Type B pancreatic cell (in vitro differentiated cells): ENCODE measurements around the gene PPM1L. TPM values are rescaled to one million over a fixed set of nuclear protein-coding genes. Genes with fewer than 3 reads are reported as not detected.

ENCODE experiments used
- DNase-seq: peaks from one replicate; pipeline ENCODE4 v3.0.0; 2021; ENCODE audit warnings: mixed read lengths; ENCODE audit not compliant: unreplicated experiment; ENCODE audit errors: extremely low spot score
- H3K27ac Mint-ChIP-seq: 2 replicates; pipeline ENCODE4 v1.8.0; 2021; ENCODE audit warnings: mild to moderate bottlenecking, mixed read lengths
- H3K27me3 Mint-ChIP-seq: 2 replicates; pipeline ENCODE4 v1.8.0; 2021; ENCODE audit warnings: mixed read lengths
- H3K36me3 Mint-ChIP-seq: 2 replicates; pipeline ENCODE4 v1.8.0; 2021; ENCODE audit warnings: mixed read lengths
- H3K4me1 Mint-ChIP-seq: one replicate; pipeline ENCODE4 v1.8.0; 2021; ENCODE audit warnings: mixed read lengths; ENCODE audit not compliant: unreplicated experiment
- H3K4me3 Mint-ChIP-seq: 2 replicates; pipeline ENCODE4 v1.8.0; 2021; ENCODE audit warnings: mild to moderate bottlenecking, mixed read lengths
- H3K9me3 Mint-ChIP-seq: 2 replicates; pipeline ENCODE4 v1.8.0; 2021; ENCODE audit warnings: mixed read lengths
- total RNA-seq: library from RNA; stranded (reverse); gene quantifications from 2 replicates; pipeline ENCODE4 v1.2.1, GENCODE V29; 2021; ENCODE audit warnings: low replicate concordance
- TF ChIP-seq, protein P1 (sequence below): fragments of 200-600 bp; sonication (generic); conservative IDR thresholded peaks from 2 replicates; pipeline ENCODE4 v1.5.0; 2021; ENCODE audit warnings: antibody characterized with exemption, mild to moderate bottlenecking

Gene PPM1L
- total RNA-seq, 1 donor from 2014 or later = 29.4 TPM

DNA sequence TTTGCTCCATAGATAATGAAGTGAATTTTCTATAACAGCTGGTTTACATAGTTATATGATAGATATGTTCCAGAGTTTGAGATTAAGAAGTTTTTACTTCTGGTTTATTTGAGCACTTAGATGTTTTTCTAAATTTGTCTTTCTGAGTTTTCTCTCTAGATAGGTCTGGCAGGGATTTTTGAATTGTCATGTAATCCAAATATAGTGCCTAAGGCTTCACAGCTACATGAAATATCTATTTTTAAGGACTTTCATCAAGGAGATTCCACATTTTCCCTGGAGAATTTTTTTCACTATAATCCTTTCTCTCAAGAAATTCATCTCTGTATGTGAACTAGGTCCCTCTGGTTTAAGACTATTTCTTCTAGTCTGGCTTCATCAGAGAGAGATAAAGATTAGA lies 12.0 kb downstream of the PPM1L start:
- TF ChIP-seq, protein P1, sequence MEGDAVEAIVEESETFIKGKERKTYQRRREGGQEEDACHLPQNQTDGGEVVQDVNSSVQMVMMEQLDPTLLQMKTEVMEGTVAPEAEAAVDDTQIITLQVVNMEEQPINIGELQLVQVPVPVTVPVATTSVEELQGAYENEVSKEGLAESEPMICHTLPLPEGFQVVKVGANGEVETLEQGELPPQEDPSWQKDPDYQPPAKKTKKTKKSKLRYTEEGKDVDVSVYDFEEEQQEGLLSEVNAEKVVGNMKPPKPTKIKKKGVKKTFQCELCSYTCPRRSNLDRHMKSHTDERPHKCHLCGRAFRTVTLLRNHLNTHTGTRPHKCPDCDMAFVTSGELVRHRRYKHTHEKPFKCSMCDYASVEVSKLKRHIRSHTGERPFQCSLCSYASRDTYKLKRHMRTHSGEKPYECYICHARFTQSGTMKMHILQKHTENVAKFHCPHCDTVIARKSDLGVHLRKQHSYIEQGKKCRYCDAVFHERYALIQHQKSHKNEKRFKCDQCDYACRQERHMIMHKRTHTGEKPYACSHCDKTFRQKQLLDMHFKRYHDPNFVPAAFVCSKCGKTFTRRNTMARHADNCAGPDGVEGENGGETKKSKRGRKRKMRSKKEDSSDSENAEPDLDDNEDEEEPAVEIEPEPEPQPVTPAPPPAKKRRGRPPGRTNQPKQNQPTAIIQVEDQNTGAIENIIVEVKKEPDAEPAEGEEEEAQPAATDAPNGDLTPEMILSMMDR = no peak
- Mint-ChIP-seq H3K27me3 (no peaks in the 10 kb centered on the region), H3K4me1 (peaks cover 5% of the 10 kb centered on the region), H3K36me3 (peaks cover 9% of the 10 kb centered on the region), H3K27ac (no peak overlapping the region), H3K9me3 (no peaks in the 10 kb centered on the region), H3K4me3 (no peak overlapping the region)
- no peak for DNase-seq

DNA sequence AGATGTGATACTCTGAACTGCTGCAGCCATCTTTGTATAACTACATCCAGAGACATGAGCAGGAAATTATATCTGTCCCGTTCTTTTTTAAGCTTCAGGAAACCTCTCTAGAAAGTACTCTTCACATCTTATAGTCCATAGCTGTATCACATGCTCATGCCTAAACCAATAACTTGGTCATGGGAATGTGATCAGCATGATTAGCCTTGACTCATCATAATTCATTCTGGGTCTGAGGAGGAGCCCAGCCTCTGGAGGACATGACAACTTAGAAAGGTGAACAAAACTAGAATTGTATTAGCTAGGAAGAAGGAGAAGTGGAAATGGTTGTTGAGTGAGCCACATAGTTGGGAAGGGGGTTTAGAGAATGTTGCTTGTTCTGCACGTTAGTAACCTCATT lies 12.9 kb downstream of the PPM1L start:
- Mint-ChIP-seq H3K4me3 (no peak overlapping the region), H3K4me1 (peaks cover 5% of the 10 kb centered on the region), H3K36me3 (peaks cover 5% of the 10 kb centered on the region), H3K9me3 (no peaks in the 10 kb centered on the region), H3K27me3 (no peaks in the 10 kb centered on the region), H3K27ac (no peak overlapping the region)
- TF ChIP-seq, protein P1 = no peak
- no peak for DNase-seq

GRCh38 chr3:160771811-160772459 lies 15.9 kb downstream of the PPM1L start:
- Mint-ChIP-seq H3K27me3 (no peaks in the 10 kb centered on the region), H3K27ac (no peak overlapping the region), H3K4me1 (peaks cover 5% of the 10 kb centered on the region), H3K36me3 (no peaks in the 10 kb centered on the region), H3K9me3 (no peaks in the 10 kb centered on the region), H3K4me3 (no peak overlapping the region)
- no peak for DNase-seq
- TF ChIP-seq, protein P1 = no peak

GRCh38 chr3:160773722-160774121 lies 17.7 kb downstream of the PPM1L start:
- DNase-seq = no peak
- H3K4me3 Mint-ChIP-seq = no peak overlapping the region
- H3K9me3 Mint-ChIP-seq = no peaks in the 10 kb centered on the region
- TF ChIP-seq, protein P1 = no peak
- no peaks in the 10 kb centered on the region for H3K36me3 Mint-ChIP-seq
- H3K4me1 Mint-ChIP-seq = peaks cover 10% of the 10 kb centered on the region
- no peak overlapping the region for H3K27ac Mint-ChIP-seq
- no peaks in the 10 kb centered on the region for H3K27me3 Mint-ChIP-seq

DNA sequence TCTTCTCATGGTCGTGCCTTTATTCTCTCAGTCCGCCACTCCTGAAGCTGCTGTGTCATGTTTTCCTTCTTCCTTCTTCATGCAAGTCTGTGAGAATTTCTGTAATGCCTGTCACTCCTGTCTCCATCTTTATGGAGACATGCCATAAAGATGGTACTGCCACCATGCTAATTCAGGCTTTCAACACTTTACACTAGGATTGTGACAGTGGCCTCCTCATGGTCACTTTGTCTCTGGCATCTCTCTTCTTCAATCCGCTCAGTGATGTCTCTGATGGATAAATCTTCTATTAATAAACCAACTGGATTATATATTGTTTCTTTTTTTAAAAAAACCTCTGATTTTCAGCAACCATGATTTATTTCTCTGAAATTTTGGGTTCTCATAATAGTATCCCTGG lies 18.1 kb downstream of the PPM1L start:
- no peaks in the 10 kb centered on the region for H3K9me3 Mint-ChIP-seq
- H3K36me3 Mint-ChIP-seq = no peaks in the 10 kb centered on the region
- H3K4me3 Mint-ChIP-seq = no peak overlapping the region
- no peaks in the 10 kb centered on the region for H3K27me3 Mint-ChIP-seq
- H3K27ac Mint-ChIP-seq = no peak overlapping the region
- DNase-seq = no peak
- TF ChIP-seq, protein P1 = no peak
- H3K4me1 Mint-ChIP-seq = peaks cover 10% of the 10 kb centered on the region
